IPS-18a (cell line): ENCODE data around the gene FAM3B.

Experiments
- H3K27ac ChIP-seq: one replicate; pipeline ENCODE4 v1.5.1; 2013; ENCODE audit warnings: low read length
- H3K27me3 ChIP-seq: one replicate; pipeline ENCODE4 v1.6.1; 2013; ENCODE audit warnings: mild to moderate bottlenecking, low read length; ENCODE audit not compliant: control insufficient read depth, insufficient read depth
- H3K36me3 ChIP-seq: one replicate; pipeline ENCODE4 v1.6.1; 2013; ENCODE audit warnings: low read depth, low read length; ENCODE audit not compliant: control insufficient read depth
- H3K4me1 ChIP-seq: one replicate; pipeline ENCODE4 v1.6.1; 2013; ENCODE audit warnings: low read depth, low read length; ENCODE audit not compliant: control insufficient read depth
- H3K4me3 ChIP-seq: one replicate; pipeline ENCODE4 v1.5.1; 2013; ENCODE audit warnings: low read length
- H3K9ac ChIP-seq: one replicate; pipeline ENCODE4 v1.6.1; 2013; ENCODE audit warnings: mild to moderate bottlenecking, low read length, moderate library complexity
- H3K9me3 ChIP-seq: one replicate; pipeline ENCODE4 v1.6.1; 2013; ENCODE audit warnings: low read depth, low read length; ENCODE audit not compliant: control insufficient read depth

The FAM3B gene

GRCh38 chr21:41342035-41342434, 25.4 kb downstream of the FAM3B start:
- Histone ChIP-seq H3K27ac (no peak overlapping the region), H3K4me1 (no peaks in the 10 kb centered on the region), H3K9me3 (no peaks in the 10 kb centered on the region), H3K36me3 (no peaks in the 10 kb centered on the region), H3K4me3 (no peak overlapping the region), H3K27me3 (no peaks in the 10 kb centered on the region), H3K9ac (no peak overlapping the region)

GRCh38 chr21:41344146-41344545, 27.5 kb downstream of the FAM3B start:
- Histone ChIP-seq H3K9ac (no peak overlapping the region), H3K36me3 (no peaks in the 10 kb centered on the region), H3K4me3 (no peak overlapping the region), H3K9me3 (no peaks in the 10 kb centered on the region), H3K27ac (no peak overlapping the region), H3K27me3 (no peaks in the 10 kb centered on the region), H3K4me1 (no peaks in the 10 kb centered on the region)

GRCh38 chr21:41345356-41345755, 28.8 kb downstream of the FAM3B start:
- H3K27me3 ChIP-seq: no peaks in the 10 kb centered on the region
- no peak overlapping the region for H3K4me3 ChIP-seq
- H3K27ac ChIP-seq: no peak overlapping the region

GRCh38 chr21:41345934-41346685, 29.5 kb downstream of the FAM3B start:
- Histone ChIP-seq H3K4me3 (no peak overlapping the region), H3K27ac (no peak overlapping the region), H3K27me3 (no peaks in the 10 kb centered on the region), H3K4me1 (no peaks in the 10 kb centered on the region), H3K9me3 (no peaks in the 10 kb centered on the region), H3K9ac (no peak overlapping the region), H3K36me3 (no peaks in the 10 kb centered on the region)

More at GRCh38 chr21:41345356-41345755, 28.8 kb downstream of the FAM3B start:
- no peaks in the 10 kb centered on the region for H3K36me3 ChIP-seq
- H3K9me3 ChIP-seq: no peaks in the 10 kb centered on the region
- no peak overlapping the region for H3K9ac ChIP-seq
- no peaks in the 10 kb centered on the region for H3K4me1 ChIP-seq

- Histone ChIP-seq H3K4me1 (no peaks in the 10 kb centered on the region), H3K27me3 (no peaks in the 10 kb centered on the region), H3K27ac (no peak overlapping the region), H3K4me3 (no peak overlapping the region), H3K9me3 (no peaks in the 10 kb centered on the region), H3K9ac (no peak overlapping the region), H3K36me3 (no peaks in the 10 kb centered on the region)
Observed at GRCh38 chr21:41346758-41347157, 30.2 kb downstream of the FAM3B start.

- Histone ChIP-seq H3K9ac (no peak overlapping the region), H3K27me3 (no peaks in the 10 kb centered on the region), H3K36me3 (no peaks in the 10 kb centered on the region), H3K9me3 (no peaks in the 10 kb centered on the region), H3K4me3 (no peak overlapping the region), H3K4me1 (no peaks in the 10 kb centered on the region), H3K27ac (no peak overlapping the region)
Observed at GRCh38 chr21:41348434-41348833, 31.8 kb downstream of the FAM3B start.

GRCh38 chr21:41349126-41349525, 32.5 kb downstream of the FAM3B start:
- H3K4me3 ChIP-seq: no peak overlapping the region

GRCh38 chr21:41349619-41350390, 33.2 kb downstream of the FAM3B start:
- H3K4me3 ChIP-seq: no peak overlapping the region
- no peaks in the 10 kb centered on the region for H3K36me3 ChIP-seq
- no peak overlapping the region for H3K9ac ChIP-seq
- H3K4me1 ChIP-seq: no peaks in the 10 kb centered on the region
- no peaks in the 10 kb centered on the region for H3K9me3 ChIP-seq
- H3K27me3 ChIP-seq: no peaks in the 10 kb centered on the region
- no peak overlapping the region for H3K27ac ChIP-seq

More at GRCh38 chr21:41349126-41349525, 32.5 kb downstream of the FAM3B start:
- no peaks in the 10 kb centered on the region for H3K4me1 ChIP-seq
- no peak overlapping the region for H3K9ac ChIP-seq
- no peak overlapping the region for H3K27ac ChIP-seq
- no peaks in the 10 kb centered on the region for H3K9me3 ChIP-seq
- no peaks in the 10 kb centered on the region for H3K27me3 ChIP-seq
- H3K36me3 ChIP-seq: no peaks in the 10 kb centered on the region

GRCh38 chr21:41350436-41351155, 34.0 kb downstream of the FAM3B start:
- no peaks in the 10 kb centered on the region for H3K36me3 ChIP-seq

GRCh38 chr21:41357546-41357945, 40.9 kb downstream of the FAM3B start:
- Histone ChIP-seq H3K4me3 (no peak overlapping the region), H3K4me1 (peaks cover 2% of the 10 kb centered on the region), H3K36me3 (no peaks in the 10 kb centered on the region), H3K9ac (no peak overlapping the region), H3K27ac (no peak overlapping the region), H3K27me3 (no peaks in the 10 kb centered on the region), H3K9me3 (no peaks in the 10 kb centered on the region)

More at GRCh38 chr21:41350436-41351155, 34.0 kb downstream of the FAM3B start:
- H3K9me3 ChIP-seq: no peaks in the 10 kb centered on the region
- H3K4me3 ChIP-seq: no peak overlapping the region
- H3K27me3 ChIP-seq: no peaks in the 10 kb centered on the region
- no peaks in the 10 kb centered on the region for H3K4me1 ChIP-seq
- no peak overlapping the region for H3K9ac ChIP-seq
- H3K27ac ChIP-seq: no peak overlapping the region
